Activated effector memory CD4-positive, alpha-beta T cell treated with Interleukin-2 at 50 U/mL for 16 hours (primary cell): ENCODE results near the gene HEG1.

Experiments
- DNase-seq: peaks from one replicate; pipeline ENCODE4 v3.0.0-alpha.2; 2020

HEG1 gene

GRCh38 chr3:125006291-125006731 is 49.5 kb downstream of the HEG1 start:
- no peak for DNase-seq

DNA sequence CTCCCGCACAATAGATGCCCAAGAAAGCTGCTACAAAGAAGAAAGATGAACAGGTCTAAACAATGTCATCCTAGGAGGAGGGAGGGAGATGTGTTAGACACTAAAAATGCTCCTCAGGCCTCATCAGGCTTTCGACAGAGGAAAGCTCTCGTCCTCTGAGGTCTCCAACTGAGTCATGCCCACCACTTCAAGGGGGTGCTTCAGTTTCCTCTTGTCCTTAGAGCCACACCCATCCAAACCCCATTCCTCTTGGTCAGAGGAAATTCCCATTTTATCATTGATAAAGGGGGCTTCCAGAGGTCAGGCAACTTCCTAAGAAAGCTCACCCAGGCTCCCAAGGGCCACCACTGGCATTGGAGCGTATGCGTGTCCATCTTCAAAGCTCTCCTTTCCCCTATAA is 50.1 kb downstream of the HEG1 start:
- no peak for DNase-seq

DNA sequence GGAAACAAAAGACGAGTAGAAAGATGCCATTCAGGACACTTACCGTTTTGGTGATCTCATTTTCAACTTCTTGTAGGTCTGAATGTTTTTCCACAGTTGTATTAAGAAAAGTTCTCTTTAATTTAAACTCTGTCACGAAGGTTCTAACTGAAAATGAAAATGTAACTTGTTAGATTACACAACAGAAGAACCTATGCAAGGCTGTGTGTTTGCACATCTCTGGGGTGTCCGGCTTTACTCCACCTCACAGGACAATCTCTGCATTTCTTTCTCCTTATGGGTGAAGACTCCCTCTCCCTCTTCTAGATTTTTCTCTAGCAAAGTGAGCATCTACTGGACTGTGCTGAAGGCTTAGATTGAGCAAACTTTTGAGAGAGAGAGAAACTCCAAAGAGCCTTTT is 50.6 kb downstream of the HEG1 start:
- no peak for DNase-seq

- DNase-seq: no peak
Measured at GRCh38 chr3:125003859-125004595, 51.8 kb downstream of the HEG1 start.

GRCh38 chr3:125003369-125003853 is 52.4 kb downstream of the HEG1 start:
- no peak for DNase-seq

DNA sequence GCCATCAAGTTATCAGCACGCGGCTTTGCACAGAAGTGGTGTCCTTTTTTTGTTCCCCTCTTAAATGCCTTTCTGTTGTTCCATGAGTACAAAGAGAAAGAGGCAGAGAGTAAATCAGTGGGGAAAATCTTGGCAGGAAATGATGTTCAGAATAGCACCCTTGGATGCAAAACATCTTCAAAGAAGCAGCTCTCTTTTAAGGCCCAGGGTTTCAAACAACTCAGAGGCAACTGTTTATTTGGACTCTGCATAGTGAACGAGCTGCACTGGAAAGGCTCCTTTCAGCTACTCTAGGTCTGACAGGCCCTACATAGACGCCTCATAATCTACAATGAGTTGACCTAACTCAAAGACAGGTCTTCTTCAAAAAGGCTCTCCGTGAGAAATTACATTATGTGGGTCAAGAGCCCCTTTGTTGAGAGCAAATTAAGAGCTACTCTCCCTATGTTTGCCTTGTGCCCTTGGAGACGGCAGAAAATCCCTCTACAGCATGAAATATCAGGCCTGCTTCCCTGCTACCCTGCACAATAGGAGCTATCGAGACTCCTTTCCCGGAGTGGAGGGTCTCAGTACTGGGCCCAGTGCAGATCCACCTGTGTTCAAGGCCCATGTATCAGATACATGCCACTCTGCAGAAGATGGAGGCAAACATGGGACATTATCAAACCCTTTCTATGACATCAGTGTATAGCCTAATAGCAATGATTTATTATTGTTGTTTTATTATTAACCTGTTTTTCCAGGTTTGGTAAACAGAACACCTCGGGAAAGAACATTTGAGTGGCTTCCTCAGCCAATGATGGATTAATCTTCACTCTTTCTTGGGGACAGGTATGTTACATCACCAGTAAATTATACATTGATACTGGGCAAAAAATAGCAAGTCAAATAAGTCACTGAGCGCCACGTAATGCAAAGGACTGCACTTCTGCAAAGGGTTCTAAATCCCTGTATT is 53.1 kb downstream of the HEG1 start:
- no peak for DNase-seq

GRCh38 chr3:125001557-125002413 is 54.0 kb downstream of the HEG1 start:
- DNase-seq: no peak

DNA sequence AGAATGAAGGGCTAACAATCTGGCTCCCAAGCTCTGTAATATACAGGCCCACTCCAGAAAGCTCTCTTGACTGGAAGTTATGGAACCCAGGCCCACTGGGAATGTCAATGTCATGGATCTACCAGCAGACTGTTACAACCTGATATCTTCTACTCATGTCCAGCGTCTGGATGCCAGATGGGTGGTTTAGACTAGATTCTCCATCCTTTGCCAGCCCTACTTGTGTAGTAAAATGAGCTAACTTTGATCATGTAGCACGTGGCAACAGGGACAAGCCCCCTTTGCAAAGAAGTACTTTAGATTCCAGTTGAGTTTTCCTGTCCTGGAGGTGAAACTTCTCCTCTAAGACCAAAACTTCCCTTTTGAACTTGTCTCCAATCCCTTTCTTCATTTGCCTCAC is 55.1 kb downstream of the HEG1 start:
- no peak for DNase-seq

- no peak for DNase-seq
Measured at GRCh38 chr3:124999897-125000435, 55.8 kb downstream of the HEG1 start.

GRCh38 chr3:124999317-124999716 is 56.5 kb downstream of the HEG1 start:
- DNase-seq: no peak

DNA sequence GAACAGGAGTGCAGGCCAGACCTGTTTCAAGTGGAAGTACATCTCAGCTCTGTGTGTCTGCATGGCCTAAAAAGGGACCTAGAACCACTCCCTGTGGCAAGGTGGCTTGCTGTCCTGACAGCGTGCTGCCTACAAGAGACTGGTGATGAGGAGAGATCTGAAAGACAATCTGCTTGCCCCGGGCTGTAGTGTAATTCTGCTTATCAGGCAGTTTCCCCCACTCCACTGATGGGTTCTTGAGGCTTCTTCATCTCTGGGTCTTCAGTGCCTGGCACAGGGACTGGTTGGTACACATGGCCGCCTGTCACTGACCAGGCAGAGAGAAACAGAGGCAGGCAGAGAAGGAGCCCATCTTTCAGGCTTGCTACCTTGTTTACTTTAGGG is 57.6 kb downstream of the HEG1 start:
- DNase-seq: no peak

DNA sequence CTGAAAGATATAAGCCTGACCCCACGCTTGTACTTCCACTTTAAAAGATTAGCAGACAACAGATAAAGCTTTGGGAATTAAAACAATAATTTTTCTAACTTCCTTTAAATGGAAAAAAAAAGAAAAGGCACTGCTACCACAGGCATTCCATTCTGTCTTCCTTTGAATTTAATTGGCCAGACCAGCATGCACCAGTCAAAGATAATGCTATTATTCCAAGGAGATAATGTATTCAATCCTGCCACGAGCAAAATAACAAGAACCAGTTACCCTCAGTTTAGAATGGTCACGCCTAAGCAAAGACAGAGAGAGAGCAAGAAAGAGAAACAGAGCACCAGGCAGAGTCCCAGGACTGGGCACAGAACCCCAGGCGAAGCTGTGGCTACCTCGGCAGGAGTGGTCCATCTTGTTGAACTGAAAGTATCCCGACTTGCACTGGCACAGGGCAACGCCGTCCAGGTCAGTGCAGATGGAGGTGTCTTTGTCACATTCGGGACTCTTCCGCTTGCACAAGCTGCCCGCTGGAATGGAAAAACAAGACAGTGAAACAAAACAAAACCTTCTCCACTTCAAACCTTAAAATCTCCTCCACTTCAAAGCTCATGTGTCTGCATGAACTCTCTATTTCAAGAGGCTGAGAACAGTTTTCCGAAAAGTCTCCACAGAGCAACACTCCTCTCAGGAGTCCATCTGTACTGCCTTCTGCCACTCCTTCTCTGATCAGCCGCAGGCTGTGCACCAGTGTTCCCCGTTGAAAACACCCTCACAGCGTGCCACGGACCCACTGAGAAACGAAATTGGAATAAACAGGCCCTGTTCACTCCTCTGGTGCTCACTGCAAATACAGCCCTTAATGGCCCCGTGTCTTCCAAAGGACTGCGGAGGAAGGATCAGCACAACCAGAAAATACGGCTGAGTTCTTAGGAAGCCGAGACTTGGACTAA is 58.2 kb downstream of the HEG1 start:
- no peak for DNase-seq

- DNase-seq: peak; percentile 19
Measured at GRCh38 chr3:124995460-124995994, 60.3 kb downstream of the HEG1 start.

DNA sequence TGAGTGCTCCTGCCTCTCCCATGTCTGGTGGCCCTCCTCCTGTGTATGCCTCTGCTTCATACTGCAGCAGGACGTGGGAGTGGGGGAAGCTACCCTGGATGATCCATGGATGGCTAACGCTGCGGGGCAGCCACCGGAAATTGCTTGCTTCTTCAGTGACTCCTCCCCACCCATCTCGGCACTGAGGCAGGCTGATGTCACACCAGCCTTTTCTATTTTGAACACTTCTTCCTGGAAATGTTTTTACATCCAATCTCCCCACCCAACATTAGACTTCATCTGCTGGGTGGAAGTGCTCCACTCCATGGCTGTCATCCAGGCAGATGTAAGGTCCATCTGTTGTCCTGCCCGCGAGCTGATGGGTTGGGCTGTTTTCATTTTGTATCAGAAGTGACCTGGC is 62.3 kb downstream of the HEG1 start:
- no peak for DNase-seq

- no peak for DNase-seq
Measured at GRCh38 chr3:124992041-124992440, 63.8 kb downstream of the HEG1 start.

DNA sequence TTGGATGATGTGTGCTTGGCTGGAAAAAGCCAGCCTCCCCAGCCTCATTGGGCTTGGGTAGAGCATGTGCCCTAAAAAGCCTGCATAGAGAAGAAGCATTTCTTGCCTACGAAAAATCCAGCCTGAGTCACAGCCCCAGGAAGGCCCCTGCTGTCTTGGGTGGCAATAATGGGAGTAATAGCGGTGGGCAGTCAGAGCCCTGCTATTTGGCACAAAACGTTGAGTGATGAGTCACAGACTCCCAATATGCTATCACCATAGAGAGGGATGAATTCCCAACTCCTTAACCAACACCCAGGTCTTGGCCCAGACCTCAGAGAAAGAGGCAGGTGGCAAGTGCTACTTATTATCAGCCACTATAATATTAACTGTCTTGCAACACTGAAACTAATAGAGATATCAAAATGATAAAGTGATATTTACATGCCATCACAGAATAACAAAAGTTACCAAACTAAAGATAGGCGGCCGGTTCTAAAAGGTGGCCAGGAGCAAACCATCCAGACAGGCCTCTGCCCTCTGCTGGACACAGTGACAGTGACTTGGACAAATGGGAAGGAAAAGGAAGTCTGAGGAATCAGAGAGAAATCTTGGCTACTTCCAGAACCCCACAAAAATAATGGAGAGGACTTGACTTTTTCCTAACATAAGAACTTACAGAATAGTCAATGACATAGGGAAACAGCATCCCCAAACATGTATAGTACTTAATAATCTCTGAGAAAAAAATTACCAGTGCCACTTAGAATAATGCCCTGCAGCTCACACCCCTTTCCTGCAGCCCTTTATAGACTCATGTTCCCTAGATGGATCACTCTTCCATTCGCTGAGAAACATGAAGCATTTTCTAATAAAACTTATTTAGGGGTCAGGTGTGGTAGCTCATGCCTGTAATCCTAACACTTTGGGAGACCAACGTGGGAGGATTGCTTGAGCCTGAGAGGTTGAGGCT is 69.3 kb downstream of the HEG1 start:
- DNase-seq: no peak

GRCh38 chr3:124985349-124985748 is 70.4 kb downstream of the HEG1 start:
- no peak for DNase-seq

- no peak for DNase-seq
Measured at GRCh38 chr3:124984754-124985153, 71.0 kb downstream of the HEG1 start.

DNA sequence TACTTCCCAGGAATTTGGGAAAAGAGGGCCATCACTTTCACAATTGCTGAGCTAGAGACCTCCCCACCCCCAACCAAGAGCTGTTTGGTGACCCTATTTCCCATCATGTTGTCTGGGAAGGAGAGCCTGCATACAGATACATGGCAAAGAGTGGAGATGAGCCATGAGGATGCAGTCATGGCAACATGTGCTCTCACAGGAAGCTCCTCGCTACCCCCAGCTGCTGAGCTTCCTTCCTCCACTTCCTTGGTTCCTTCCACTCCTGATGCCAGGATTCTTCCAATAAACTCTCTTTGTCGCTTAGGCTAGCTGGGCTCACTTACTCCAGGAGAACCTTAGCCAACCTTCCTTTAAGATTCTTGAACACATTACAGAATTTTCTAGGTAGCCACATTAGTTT is 72.9 kb downstream of the HEG1 start:
- DNase-seq: no peak

DNA sequence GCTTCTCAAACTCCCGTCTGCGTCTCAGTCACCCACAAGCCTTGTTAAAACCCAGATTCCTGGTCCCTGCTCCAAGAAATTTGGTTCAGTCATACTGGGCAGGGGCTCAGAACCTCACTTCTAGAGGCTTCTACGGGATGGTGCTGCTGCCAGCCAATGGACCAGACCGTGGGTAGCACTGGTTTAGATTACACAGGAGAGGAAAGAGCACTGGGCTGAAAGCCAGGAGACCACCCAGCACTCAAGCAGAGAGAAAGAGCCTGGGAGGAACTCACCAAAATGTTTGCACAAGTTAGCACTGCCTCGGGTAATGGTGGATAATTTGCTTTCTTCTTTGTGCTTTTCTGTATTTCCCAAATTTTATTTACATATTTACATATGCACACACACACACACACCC is 74.3 kb downstream of the HEG1 start:
- no peak for DNase-seq
